Activated CD4-positive, alpha-beta T cell treated with anti-CD3 and anti-CD28 coated beads, Interleukin-2, amount 50 U/mL, for 16 hours (primary cell): ENCODE measurements around the gene RIMKLB.
"Not testable (repeated sequence)": the region's sequence is repeated elsewhere in the genome, so short reads cannot be mapped to it uniquely, and the experiment has no call there.

Experiments used
- DNase-seq: peaks from one replicate; pipeline ENCODE4 v3.0.0-alpha.2; 2020

The RIMKLB gene

DNA sequence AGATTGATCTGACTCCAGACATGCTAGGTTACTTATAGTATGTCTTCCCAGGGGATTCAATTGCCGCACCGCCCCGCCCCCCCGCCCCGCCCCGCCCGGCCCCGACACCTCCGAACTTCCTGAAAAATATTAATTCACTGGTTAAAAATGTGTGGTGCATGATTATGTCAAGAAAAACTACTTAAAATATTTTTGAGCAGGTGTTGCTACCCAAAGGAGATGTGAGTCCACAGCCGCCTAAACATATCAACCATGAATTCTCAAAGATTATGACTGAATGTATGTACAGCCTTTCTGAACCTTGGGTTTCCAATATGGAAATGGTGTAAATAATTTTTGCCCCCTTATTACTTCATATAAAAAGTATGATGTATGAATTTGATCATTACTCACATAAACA lies 2.7 kb upstream of the RIMKLB start:
- no peak for DNase-seq

DNA sequence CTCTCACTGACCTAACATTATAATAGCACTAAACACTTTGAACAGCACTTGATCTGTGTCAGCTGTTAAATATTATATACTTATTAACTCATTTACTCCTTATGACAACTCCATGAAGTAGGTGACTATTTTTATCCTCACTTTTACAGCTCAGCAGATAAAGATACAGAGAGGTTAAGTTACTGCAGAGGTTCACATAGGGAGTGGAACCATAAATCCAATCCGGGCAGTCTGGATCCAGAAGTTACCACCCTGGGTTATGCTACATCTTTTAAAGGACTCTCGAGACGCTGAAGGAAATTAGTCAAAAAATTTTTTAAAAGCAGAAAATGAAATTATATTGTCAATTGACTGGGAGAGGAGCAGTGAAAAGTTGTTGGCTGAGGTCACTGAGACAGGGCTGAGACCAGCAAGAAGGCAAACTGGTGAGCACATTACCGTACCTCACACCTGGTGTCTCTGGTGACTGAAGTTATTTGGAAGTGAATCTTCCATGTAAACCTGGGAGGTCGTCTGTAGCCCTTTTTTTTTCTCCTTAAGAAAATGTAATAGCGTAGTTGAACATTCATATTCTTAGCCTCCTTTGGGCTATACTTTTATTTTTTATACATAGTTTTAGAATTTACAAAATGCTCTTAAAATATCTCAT lies 1.2 kb upstream of the RIMKLB start:
- DNase-seq: no peak

DNA sequence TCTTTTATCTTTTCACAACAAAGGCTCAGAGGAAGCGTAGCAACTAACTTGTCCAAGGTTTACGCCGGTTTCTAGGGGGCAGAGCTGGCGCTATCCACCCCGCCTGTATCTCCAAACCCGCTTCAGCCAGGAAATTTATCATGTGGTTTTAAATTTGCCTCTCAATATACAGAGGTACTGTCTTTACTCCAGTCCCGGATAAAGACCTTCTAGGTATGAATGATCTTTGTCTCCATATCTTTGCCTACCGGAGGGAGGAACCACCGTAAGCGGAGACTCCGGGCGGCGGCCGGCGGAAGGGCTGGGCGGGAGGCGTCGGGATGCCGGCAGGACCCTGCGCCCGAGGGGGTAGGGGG lies 693 bp upstream of the RIMKLB start:
- peak; percentile 10 for DNase-seq

DNA sequence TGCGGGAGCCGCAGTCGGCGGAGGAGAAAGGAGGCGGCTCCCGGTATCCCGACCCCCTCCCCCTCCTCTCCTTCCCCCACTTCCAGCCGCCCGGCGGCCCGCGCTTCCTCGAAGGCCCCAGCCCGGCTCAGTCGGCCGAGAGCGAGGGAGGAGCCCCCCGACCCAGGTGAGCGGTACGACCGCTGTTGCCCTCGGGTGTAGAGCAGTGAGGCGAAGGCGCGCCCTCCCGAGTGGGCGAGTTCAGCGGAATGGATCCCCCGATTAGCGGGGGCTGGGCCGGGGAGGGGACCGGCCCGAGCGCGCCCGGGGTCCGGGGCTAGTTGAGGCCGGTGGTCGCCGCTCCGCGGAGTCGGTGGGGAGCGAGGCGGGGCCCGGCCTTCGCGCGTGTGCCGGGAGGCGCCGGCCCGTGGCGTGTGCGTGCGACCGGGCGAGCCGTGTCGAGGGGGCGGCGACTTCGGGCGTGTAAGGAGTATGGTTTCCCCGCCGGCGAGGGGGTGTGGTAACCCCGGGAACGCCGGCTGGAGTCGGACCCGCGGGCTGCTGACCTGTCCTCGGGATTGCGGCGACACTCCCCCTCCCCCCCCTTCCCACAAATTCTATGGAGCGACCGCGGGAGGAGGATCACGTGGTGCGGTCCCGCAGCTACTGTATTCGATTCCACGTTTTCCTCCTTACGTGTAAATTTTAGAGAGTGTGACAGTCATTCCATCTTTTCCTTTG lies 501 bp downstream of the RIMKLB start:
- no peak for DNase-seq

DNA sequence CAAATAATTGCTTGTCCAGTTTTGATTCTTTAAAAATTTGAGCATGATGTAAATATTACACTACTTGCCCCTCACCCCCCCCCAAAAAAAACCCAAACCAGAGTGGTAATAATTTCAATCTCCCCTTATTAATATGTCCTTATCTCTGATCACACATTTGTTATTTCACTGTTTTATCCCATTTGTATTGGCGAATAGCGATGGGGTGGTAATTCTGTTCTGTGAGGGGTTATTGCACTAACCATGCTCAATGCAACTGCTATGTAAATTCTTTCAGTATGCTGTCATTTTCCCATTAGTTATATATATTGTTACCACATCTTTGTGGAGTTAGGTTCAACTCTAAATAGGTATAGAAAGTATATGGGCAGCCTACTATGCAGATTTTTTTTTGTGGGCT lies 1.1 kb downstream of the RIMKLB start:
- DNase-seq: no peak

DNA sequence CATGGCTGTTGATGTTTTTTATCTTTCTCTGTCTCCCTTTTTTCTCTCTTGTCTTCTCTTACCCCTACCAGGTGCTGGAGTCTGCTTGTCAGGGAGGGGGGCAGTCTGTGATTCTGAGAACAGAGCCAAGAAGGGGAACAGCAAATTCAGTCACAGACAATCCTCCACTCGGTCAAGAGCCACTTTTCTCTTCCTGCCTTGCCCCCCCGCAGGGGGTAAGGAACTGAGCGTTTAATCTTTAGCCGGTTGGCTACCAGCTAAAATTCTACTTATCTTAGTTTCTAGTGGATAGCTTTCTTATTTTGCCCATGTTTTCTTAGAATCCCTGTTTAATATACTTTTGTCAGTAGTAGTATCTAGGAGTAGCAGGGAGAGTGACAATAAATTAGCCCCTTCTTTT lies 1.9 kb downstream of the RIMKLB start:
- DNase-seq: no peak

DNA sequence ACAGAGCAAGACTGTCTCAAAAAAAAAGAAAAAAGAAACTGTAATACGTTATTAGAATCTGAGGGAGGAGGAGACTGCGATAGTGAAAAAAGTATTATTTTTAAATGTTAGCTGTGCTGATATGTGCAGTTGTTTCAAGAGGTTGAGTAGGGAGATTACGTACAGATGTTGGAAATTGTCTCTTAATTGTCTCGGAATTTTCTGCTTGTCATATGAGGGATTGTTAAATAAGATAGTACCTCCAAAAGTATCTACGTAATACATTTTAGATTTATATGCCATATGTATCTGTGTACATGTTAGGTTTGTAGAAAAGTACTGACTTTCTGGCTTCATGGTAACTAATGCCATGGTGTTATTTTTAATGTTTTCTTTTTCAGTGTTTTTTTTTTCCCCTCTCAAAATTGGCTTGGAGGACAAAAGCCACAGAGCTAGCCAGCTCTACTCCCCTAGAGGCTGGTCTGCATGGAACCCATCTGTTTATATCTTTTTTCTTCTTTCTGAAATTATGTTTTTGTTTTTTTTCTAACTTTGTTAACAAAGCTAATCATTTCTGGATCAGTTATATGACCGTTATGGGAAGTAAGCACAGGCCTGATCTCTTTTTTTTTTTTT lies 3.4 kb downstream of the RIMKLB start:
- no peak for DNase-seq

DNA sequence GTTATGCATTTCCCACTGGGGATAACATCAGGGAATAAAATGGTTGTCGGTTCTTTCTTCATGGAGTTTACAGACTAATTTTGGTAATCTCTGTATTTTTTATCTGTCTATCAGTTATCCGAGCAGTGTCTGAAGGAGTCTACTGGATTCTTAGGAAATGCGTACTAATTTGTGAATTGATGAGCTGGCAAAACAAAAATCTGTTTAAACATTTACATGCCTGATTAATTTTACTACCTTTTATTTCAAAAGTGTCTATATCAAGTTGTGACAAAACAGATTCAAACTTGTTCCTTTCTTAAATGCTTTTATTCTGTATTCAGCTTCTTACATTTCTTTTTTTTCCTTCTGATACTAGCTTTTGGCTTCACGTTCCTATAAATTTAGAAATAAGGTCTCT lies 4.4 kb downstream of the RIMKLB start:
- DNase-seq: no peak

DNA sequence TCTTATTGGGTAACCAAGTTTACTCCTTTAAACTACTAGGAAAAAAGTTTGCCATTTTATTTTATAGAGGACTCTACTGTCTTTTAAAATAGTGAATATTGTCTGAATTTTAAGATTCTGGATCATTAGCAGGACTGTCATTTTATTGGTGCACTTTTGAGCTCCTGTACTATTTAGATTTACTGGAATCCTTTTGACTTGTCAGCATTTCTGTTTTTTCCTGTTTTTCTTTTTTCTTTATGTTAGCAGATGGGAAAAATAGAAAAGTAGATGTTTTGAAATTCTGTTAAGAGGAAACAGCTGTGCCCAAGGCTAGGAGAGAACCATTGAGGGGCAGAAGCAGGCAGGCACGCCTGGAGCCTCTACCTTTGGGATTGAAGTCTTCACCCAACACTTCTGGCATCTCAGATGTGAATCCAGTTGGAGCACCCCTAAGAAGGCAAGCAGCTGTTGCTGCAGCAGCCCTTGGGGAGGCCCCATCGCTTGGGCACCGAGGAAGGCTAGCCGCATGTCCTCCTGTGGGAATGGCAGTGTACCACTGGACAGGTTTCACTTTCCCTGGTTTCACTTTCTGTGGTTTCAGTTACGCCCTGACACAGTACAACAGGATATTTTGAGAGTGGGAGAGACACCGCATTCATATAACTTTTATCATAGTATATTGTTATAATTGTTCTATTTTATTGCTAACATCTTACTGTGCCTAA lies 11.5 kb downstream of the RIMKLB start:
- DNase-seq: no peak

DNA sequence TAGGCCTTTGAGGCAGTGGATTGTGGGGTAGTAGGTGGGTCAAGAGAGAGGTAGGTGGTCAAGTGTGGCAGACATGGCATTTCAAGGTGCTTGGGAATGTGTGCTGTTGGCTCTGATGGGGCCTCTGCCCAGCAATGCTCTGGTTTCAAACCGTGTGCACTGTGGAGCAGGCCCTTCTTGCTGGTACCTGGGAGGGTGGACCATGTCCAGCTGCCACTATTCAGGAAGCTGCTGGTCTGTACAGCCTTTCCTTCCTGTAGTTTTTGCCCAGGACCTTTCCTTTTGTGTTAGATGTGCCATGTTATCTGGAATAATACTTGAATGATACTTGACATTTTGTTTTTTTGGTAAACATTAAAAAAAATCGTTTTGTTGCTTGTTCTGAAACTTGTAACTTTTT lies 14.8 kb downstream of the RIMKLB start:
- DNase-seq: no peak

DNA sequence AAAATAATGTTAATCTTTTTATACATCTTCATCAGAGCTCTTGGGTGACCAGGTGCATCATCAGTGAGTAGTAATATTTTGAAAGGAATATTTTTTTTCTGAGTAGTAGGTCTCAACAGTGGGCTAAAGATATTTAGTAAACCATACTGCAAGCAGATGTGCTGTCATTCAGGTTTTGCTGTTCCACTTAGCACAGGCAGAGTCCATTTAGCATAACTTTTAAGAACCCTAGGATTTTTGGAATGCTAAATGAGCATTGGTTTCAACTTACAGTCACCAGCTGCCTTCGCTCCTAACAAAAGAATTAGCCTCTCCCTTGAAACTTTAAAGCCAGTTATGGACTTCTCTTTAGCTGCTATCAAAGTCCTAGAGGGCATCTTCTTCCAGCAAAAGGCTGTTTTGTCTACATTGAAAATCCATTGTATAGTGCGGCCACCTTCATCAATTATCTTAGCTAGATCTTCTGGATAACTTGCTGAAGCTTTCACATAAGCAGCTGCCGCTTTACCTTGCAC lies 24.6 kb downstream of the RIMKLB start:
- no peak for DNase-seq

DNA sequence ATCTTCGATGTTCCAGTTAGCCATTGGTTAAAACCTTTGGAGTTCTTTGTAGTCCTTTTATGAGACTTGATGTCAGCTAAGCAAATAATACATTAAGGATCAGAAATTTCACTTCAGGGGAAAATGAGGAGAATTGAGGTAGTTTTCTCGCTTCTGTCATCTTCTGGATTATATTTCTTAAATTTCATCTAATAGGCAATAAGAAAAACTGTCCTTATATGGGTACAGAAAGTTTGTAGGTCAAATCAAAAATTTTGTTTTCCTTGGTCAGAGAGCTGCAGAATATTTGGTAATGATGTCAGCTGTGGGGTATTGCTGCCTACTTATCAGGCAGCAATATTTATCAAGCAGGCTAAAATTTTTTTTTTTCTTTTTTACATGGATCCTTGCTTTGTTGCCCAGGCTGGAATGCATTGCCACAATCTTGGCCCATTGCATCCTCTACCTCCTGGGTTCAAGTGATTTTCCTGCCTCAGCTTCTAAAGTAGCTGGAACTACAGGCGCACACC lies 37.1 kb downstream of the RIMKLB start:
- no peak for DNase-seq

DNA sequence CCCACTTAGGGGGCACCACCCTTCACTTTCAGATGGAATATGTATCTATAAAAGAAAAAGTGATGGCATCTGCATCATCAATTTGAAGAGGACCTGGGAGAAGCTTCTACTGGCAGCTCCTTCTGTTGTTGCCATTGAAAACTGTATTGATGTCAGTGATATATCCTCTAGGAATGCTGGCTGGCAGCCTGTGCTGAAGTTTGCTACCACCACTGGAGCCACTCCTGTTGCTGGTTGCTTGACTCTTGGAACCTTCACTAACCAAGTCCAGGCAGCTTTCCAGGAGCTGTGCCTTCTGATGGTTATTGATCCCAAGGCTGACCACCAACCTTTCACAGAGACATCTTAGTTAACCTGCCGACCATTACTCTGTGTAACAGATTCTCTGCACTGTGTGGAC lies 44.7 kb downstream of the RIMKLB start:
- no peak for DNase-seq

DNA sequence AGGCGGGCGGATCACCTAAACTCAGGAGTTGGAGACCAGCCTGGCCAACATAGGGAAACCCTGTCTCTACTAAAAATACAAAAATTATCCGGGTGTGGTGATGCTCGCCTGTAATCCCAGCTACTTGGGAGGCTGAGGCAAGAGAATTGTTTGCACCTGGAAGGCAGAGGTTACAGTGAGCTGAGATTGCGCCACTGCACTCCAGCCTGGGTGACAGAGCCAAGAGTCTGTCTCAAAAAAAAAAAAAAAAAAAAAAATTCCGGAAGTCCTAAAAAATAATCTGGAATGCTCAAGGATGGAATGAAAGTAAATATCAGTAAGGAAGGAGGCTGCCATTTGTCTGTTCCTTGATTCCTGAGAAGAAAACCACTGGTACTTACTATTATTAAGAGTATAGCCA lies 45.3 kb downstream of the RIMKLB start:
- DNase-seq: not testable (repeated sequence)

DNA sequence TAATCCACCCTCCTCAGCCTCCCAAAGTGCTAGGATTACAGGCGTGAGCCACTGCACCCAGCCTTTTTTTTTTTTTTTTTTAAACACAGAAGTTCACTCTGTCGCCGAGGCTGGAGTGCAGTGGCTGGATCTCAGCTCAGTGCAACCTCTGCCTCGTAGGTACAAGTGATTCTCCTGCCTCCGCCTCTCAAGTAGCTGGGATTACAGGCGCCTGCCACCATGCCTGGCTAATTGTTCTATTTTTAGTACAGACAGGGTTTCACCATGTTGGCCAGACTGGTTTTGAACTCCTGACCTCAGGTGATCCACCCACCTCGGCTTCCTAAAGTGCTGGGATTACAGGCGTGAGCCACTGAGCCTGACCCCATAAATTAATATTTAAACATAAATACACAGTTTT lies 47.8 kb downstream of the RIMKLB start:
- not testable (repeated sequence) for DNase-seq

DNA sequence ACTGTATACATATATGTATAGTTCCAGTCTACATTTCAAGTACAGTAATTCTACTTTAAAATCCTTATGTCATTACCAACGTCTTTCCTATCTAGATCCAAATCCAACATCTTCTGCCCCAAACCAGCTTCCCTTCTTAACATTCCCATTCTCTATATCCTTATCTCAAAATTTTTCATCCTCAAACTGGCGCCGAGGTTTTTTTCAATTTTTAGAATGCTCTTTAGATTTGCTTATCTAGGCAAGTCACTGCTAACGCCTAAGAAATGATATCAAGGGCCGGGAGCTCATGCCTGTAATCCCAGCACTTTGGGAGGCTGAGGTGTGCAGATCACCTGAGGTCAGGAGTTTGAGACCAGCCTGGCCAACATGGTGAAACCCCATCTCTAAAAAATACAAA lies 48.3 kb downstream of the RIMKLB start:
- no peak for DNase-seq

DNA sequence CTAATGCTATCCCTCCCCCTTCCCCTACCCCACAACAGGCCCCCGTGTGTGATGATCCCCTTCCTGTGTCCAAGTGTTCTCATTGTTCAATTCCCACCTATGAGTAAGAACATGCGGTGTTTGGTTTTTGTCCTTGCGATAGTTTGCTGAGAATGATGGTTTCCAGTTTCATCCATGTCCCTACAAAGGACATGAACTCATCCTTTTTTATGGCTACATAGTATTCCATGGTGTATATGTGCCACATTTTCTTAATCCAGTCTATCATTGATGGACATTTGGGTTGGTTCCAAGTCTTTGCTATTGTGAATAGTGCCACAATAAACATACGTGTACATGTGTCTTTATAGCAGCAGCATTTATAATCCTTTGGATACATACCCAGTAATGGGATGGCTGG lies 62.3 kb downstream of the RIMKLB start:
- not testable (repeated sequence) for DNase-seq

DNA sequence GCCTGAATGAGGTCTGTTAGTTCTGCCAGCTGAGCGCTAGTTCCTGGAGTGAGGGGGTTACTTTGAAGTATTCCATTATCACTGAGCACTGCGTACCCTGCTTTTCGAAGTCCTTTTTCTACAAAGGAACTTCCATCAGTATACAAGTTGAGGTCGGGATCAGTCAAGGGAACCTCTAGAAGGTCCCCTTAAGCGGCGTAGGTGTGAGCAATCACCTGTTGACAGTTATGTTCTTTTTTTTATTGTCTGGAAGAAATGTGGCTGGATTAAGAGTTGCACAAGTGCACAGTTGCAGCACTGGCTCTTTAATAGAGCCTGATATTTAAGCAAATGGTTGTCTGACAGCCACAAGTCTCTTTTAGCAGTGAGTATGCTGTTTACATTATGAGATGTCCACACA lies 64.9 kb downstream of the RIMKLB start:
- DNase-seq: not testable (repeated sequence)

DNA sequence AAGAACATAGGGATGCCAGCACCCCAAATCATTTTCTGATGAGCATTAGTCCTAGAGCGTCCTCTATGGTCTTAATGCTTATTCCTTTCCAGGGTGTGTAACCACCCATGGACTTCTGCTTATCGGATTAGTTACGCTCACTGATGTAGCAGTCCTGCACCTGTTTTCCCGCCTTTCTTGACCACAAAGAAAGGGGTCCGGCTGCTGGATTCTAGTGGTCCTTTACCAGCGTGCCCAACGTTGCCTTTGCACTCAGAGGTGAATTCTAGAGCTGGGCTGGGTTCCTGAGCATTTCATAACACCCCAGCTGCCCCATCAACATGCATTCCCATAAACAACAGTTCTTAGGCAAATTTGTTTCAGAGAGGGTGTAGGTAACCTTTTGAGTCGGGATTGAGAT lies 68.3 kb downstream of the RIMKLB start:
- DNase-seq: not testable (repeated sequence)

DNA sequence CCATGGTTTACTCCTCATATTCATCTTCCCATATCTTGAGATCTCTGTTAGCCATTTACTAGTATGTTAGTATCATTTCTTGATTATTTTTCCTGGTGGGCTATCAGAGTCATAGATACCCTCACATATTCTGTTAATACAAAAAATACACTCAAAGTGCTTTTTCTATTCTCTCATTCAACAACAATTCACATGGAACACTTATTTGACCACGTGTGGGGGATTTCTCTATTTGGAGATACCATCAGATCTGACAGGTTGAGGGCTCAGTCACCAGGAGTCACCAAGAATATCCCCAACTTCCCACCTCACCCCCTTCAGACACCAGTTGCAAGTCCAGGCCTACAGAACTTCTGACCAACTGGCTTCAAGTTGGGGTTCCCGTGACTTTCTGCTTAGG lies 72.7 kb downstream of the RIMKLB start:
- no peak for DNase-seq

DNA sequence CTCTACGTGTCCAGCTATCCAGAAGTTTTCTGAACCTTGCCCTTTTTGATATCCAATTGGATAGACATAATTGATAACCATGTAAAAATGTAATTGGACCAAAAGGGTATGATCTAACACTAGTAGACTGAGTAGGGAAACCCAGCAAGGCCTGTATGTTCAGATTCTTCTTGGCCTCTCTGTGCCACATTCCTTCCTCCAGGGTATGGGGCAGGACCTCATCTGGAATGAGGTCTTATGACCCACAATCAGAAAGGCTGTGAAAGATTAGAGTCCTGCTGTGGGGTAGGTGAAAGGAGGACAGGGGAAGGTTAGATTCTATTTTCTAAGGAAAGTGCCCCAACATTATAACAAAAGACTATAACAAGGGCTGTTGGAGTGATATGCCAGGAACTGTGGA lies 73.3 kb downstream of the RIMKLB start:
- DNase-seq: no peak

DNA sequence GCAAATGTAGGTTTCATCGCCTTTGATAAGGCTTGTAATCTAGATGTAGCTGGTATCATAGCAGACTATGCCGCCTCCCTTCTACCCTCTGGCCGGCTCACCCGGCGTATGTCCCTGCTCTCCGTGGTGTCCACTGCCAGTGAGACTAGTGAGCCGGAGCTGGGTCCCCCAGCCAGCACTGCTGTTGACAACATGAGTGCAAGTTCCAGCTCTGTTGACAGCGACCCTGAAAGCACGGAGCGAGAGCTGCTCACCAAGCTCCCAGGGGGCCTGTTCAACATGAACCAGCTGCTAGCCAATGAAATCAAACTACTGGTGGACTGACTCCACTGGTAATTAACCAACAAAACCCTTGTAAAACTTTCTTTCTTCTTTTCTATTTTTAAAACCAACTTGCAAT lies 75.7 kb downstream of the RIMKLB start:
- DNase-seq: no peak

DNA sequence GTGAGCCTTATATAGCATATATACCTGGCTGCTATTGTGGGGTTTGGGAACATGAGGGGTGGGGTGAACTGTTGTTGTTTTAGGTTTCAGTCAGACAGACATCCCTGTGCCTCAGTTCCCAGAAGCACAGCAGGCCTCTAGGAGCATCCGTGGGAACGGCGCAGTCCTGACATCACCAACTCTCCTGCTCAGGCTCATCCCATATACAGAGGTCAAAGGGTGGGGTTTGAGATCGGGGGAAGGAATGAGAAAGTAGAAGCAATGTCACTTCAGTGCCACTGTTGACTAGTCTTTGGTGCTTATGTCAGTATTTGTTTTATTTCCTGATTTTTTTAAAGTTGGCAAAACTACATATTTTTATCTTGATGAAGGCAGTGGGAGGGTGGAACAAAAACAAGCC lies 81.5 kb downstream of the RIMKLB start:
- DNase-seq: no peak

DNA sequence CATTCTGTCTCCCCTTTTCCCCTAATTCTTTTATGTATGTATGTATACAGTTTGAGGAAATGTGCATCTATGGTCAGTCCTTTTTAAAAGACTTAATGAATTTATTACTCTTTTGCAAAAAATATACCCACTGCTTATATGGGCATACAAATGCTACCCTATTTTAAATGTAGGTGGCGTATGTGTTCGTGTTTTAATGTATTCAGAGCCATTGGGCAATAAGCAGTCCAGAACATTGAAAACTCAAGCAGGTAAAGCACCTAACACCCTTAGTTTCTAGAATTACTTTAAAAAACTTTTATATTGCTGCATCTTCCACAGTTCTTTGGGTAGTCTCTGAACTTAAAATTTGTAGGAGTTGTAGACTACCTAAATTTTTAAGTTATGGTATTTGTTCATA lies 82.1 kb downstream of the RIMKLB start:
- no peak for DNase-seq
